Camera-type eye (tissue), 1 donor: ENCODE data around the gene LRAT. TPM values are rescaled to one million over a fixed set of nuclear protein-coding genes. Genes with fewer than 3 reads are reported as not detected.

Experiments used
- total RNA-seq: library from RNA; depleted of rRNA; stranded (reverse); fragments of >200 nt; gene quantifications from one replicate; pipeline ENCODE4 v1.2.3, GENCODE V29; 2014

Gene LRAT
- total RNA-seq, result 7.0 TPM

DNA sequence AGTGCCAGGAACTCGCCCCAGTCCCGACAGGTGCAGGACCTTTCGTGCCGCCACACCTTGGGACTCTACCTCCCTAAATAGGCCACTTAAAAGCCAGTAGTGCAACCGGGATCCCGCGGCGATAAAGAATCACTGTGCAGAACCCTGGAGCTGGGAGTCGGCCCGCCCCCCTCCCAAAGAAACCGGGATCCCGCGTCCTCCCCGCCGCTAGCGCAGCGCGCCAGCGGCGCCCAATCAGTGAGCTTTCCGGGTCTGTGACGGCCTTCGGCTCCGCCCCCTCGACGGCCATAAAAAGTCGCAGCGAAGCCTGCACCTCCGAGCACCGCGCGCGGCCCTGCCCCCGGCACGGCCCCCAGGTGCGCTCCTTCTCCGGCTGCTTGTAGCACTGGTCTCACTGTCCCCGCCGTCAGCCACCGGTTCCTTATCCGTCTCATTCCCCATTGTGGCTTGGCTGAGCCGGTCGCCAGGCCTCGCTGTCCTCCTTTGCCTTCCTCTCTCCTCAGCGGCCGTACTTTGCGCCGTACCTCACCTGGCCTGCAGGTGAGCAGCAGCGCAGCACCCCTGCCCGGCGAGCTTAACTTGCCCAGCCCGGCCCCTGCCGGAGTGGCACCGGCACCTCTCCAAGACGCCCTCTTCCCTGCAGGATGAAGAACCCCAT, at the start of gene LRAT:
TSS of gene LRAT (plus strand) at position 318 of the 658 bp plus-strand sequence. CDS start at position 645, 327 bp downstream.

DNA sequence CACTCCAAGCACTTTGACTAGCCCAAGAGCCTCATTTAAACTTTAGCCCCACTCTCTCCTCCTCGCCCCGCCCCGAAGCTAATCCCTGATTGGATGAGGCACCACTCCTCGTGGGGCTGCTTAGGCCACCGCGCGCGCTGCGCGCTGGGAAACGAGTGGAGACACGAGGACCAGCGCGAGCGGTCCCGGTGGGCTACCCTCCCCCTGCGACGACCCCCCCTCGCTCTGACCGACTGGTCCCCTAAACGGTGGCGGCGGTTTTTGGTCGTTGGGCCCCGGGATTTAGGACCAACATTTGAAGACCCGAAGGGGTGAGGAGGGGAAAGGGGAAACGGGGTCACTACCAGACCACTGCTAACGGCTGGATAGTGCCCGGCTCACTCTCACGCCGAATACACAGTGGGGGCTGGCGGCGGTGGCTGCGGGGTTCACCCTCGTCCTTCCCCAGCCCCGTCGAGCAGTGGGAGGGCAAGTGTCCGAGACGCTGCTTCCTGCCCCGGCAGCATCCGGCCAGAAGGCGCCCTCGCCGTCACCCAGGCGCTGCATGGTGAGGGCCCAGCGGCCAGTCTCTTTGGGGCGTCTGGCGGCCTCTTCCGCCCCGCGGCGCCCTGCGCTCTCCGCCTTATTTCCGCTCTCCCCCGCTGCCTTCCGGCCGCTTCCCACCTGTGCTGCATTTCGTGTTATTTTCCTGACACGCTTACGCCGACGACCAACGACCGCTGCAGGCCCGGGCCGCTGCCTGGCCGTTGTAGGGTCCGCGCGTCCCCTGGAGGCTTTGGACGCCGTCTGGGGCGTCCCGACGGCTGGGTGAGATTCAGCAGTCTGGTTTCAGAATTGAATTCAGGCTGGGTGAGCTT, 37.6 kb downstream of the LRAT start, which contains the start of gene RBM46:
TSS of gene RBM46 (plus strand) at position 147 of the 857 bp plus-strand sequence. CDS start 15,481 bp downstream, outside the sequence.

Other genes starting within 250 kb of the LRAT start
- 78.3 TPM for gene PLRG1, start 193.6 kb upstream of the LRAT start, total RNA-seq
- not detected for gene FGB, start 181.0 kb upstream of the LRAT start, total RNA-seq
- not detected for gene FGA, start 153.3 kb upstream of the LRAT start, total RNA-seq
- gene FGG, start 131.3 kb upstream of the LRAT start, total RNA-seq, result not detected
- gene RBM46, start 37.3 kb downstream of the LRAT start, total RNA-seq, result not detected